ENCODE results near the gene MAN1B1.
"Not testable (repeated sequence)": the region's sequence is repeated elsewhere in the genome, so short reads cannot be mapped to it uniquely, and the experiment has no call there.

GRCh38 chr9:137123952-137124462 is 37.2 kb downstream of the MAN1B1 start:
- TF ChIP-seq, protein P1, sequence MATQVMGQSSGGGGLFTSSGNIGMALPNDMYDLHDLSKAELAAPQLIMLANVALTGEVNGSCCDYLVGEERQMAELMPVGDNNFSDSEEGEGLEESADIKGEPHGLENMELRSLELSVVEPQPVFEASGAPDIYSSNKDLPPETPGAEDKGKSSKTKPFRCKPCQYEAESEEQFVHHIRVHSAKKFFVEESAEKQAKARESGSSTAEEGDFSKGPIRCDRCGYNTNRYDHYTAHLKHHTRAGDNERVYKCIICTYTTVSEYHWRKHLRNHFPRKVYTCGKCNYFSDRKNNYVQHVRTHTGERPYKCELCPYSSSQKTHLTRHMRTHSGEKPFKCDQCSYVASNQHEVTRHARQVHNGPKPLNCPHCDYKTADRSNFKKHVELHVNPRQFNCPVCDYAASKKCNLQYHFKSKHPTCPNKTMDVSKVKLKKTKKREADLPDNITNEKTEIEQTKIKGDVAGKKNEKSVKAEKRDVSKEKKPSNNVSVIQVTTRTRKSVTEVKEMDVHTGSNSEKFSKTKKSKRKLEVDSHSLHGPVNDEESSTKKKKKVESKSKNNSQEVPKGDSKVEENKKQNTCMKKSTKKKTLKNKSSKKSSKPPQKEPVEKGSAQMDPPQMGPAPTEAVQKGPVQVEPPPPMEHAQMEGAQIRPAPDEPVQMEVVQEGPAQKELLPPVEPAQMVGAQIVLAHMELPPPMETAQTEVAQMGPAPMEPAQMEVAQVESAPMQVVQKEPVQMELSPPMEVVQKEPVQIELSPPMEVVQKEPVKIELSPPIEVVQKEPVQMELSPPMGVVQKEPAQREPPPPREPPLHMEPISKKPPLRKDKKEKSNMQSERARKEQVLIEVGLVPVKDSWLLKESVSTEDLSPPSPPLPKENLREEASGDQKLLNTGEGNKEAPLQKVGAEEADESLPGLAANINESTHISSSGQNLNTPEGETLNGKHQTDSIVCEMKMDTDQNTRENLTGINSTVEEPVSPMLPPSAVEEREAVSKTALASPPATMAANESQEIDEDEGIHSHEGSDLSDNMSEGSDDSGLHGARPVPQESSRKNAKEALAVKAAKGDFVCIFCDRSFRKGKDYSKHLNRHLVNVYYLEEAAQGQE (IDR thresholded peaks at IDR 0.05; ENCODE audit: insufficient replicate concordance, low read depth) = not testable (repeated sequence)
- TF ChIP-seq CTCF (IDR thresholded peaks at IDR 0.05; ENCODE audit: insufficient read depth, low read length); POLR2AphosphoS5 (IDR thresholded peaks at IDR 0.05; ENCODE audit: low read depth): not testable (repeated sequence)
